GM08714 (cell line): Measurements from ENCODE around the gene SMIM17.
"Not testable (repeated sequence)": the region's sequence is repeated elsewhere in the genome, so short reads cannot be mapped to it uniquely, and the experiment has no call there.

Experiments
- H3K4me3 ChIP-seq: fragments of 200-500 bp; sonication (Bioruptor generic); 2 replicates; pipeline ENCODE4 v1.5.1; 2014; ENCODE audit warnings: mild to moderate bottlenecking, low read length, inconsistent platforms
- ZNF274 ChIP-seq: IDR thresholded peaks from 2 replicates; pipeline ENCODE4 v1.6.1; 2012; ENCODE audit warnings: mild to moderate bottlenecking, low read depth, low read length

The SMIM17 gene

DNA sequence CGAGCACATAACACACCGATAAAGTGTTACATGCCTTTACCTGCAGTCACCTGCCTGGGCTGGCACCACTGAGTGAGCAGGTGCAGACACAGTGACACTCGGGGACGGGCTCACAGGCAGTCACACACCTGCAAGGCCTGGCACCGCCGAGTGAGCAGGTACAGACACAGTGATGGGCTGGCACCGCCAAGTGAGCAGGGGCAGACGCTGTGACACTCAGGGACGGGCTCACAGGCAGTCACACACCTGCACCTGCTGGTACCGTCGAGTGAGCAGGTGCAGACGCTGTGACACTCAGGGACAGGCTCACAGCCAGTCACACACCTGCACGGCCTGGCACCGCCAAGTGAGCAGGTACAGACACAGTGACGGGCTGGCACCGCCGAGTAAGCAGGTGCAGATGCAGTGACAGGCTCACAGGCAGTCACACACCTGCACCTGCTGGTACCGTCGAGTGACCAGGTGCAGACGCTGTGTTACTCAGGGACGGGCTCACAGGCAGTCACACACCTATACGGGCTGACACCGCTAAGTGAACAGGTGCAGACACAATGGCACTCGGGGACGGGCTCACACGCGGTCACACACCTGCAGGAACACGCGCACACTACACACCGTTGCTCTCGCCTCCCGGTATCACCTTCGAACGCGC lies 28.1 kb downstream of the SMIM17 start:
- peak overlapping the region; percentile 2; the same call in 1 of the 2 replicates for H3K4me3 ChIP-seq

GRCh38 chr19:56671613-56671994 lies 28.6 kb downstream of the SMIM17 start, which contains the start of gene ZNF835:
Gene ZNF835, minus strand, starts transcription at chr19:56671757. Its CDS starts 6,559 bp downstream, at chr19:56665198.
- TF ChIP-seq ZNF274 = no peak
- peak within 1 kb of the TSS; percentile 2; the same call in 1 of the 2 replicates for H3K4me3 ChIP-seq

More for the DNA sequence above, 28.1 kb downstream of the SMIM17 start:
- TF ChIP-seq ZNF274 = no peak

DNA sequence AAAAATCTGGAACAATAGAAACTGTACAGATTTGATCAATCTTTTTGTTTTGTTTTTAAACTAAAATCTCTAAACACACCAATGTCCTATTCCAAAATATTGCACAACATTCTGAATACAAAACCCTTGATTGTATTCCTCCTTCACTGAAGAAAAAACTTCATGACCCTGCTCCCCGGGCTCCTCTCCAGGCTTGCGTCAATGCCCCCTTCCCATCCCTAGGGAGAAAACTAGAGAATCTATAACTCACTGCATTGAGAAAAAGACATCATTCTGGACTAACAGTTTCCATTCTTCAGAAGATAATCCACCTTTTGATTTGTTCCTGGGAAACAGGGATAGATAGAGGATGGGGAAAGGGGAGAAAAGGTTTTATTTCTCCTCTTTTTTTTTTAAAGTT lies 29.7 kb downstream of the SMIM17 start:
- H3K4me3 ChIP-seq = not testable (repeated sequence)

DNA sequence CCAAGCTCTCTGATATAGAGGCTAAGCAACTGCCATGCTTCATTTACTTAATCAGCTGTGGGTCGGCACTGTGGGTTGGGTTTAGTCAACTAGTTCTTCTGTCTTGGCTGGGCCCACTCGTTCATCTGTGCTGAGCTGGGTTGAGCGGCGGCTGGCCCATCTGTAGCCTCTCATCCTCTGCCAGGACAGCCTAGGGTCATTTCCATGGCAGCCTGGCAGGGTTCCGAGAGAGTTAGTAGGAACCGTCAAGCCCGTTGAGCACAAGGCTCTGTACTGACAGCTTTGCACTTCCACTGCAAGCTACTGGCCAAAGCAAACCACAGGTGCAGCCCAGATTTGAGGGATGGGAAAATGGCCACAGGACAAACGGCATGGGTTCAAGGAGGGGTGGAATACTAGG lies 35.2 kb downstream of the SMIM17 start:
- H3K4me3 ChIP-seq = no peak overlapping the region
- no peak for TF ChIP-seq ZNF274

- no peak for TF ChIP-seq ZNF274
These were observed 38.7 kb downstream of the SMIM17 start for GRCh38 chr19:56681702-56682101.

DNA sequence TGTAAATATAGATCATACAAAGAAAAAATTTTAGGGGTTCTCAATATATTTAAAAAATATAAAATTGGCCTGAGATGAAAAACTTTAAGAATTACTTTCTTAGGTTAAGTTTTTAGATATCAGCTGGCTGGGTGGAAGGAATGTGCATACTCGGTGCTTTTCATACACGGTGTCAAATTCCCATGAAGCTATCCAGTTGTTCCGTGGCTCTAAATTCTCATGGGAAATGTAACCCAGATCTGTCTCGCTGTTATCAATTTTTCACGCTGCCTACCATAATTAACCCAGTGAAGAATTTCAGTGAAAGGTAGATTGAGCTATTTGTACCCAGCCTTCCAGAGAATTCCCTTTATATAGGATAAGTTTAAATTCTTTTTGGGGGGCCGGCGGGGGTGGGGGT lies 40.2 kb downstream of the SMIM17 start:
- no peak overlapping the region for H3K4me3 ChIP-seq
- TF ChIP-seq ZNF274 = no peak

More at GRCh38 chr19:56681702-56682101, 38.7 kb downstream of the SMIM17 start:
- no peak overlapping the region for H3K4me3 ChIP-seq

GRCh38 chr19:56687031-56687430 lies 44.1 kb downstream of the SMIM17 start:
- TF ChIP-seq ZNF274 = no peak
- no peak overlapping the region for H3K4me3 ChIP-seq

- TF ChIP-seq ZNF274 = no peak
- no peak overlapping the region for H3K4me3 ChIP-seq
These were observed 46.2 kb downstream of the SMIM17 start for GRCh38 chr19:56689198-56689597.

- no peak overlapping the region for H3K4me3 ChIP-seq
- TF ChIP-seq ZNF274 = no peak
These were observed 47.7 kb downstream of the SMIM17 start for GRCh38 chr19:56690670-56691069.

- no peak for TF ChIP-seq ZNF274
- H3K4me3 ChIP-seq = no peak overlapping the region
These were observed 49.4 kb downstream of the SMIM17 start for GRCh38 chr19:56692206-56692895.

GRCh38 chr19:56699552-56699951 lies 56.6 kb downstream of the SMIM17 start:
- no peak overlapping the region for H3K4me3 ChIP-seq
- no peak for TF ChIP-seq ZNF274

GRCh38 chr19:56701895-56702294 lies 58.9 kb downstream of the SMIM17 start:
- TF ChIP-seq ZNF274 = no peak

GRCh38 chr19:56705939-56706338 lies 63.0 kb downstream of the SMIM17 start:
- no peak overlapping the region for H3K4me3 ChIP-seq
- no peak for TF ChIP-seq ZNF274

More at GRCh38 chr19:56701895-56702294, 58.9 kb downstream of the SMIM17 start:
- no peak overlapping the region for H3K4me3 ChIP-seq
